H9 (cell line): Measurements from ENCODE around the gene SPOCD1. TPM values are rescaled to one million over a fixed set of nuclear protein-coding genes. Genes with fewer than 3 reads are reported as not detected.

Experiments used
- DNase-seq: peaks from one replicate; pipeline ENCODE4 v3.0.0-alpha.2; 2017
- H2AFZ ChIP-seq: one replicate; pipeline ENCODE4 v1.6.1; 2013; ENCODE audit warnings: mild to moderate bottlenecking, low read length, control low read depth, moderate library complexity
- H2AK5ac ChIP-seq: 2 replicates; pipeline ENCODE4 v1.6.1; 2013; ENCODE audit warnings: low read length, control low read depth, mixed read lengths; ENCODE audit not compliant: insufficient read length
- H2BK120ac ChIP-seq: one replicate; pipeline ENCODE4 v1.6.1; 2013; ENCODE audit warnings: low read depth, mild to moderate bottlenecking, low read length, control low read depth, inconsistent platforms; ENCODE audit not compliant: poor library complexity, severe bottlenecking
- H2BK12ac ChIP-seq: 2 replicates; pipeline ENCODE4 v1.6.1; 2013; ENCODE audit warnings: low read length, control low read depth, mixed read lengths, low read depth; ENCODE audit not compliant: insufficient read length
- H2BK15ac ChIP-seq: 2 replicates; pipeline ENCODE4 v1.6.1; 2013; ENCODE audit warnings: low read depth, low read length, control low read depth
- H2BK20ac ChIP-seq: one replicate; pipeline ENCODE4 v1.6.1; 2013; ENCODE audit warnings: low read depth, mild to moderate bottlenecking, low read length, control low read depth, inconsistent platforms; ENCODE audit not compliant: poor library complexity, severe bottlenecking
- H2BK5ac ChIP-seq: 2 replicates; pipeline ENCODE4 v1.6.1; 2013; ENCODE audit warnings: low read length, control low read depth, mixed read lengths; ENCODE audit not compliant: insufficient read length
- H3K14ac ChIP-seq: 2 replicates; pipeline ENCODE4 v1.6.1; 2013; ENCODE audit warnings: low read length, control low read depth; ENCODE audit not compliant: insufficient read depth
- H3K18ac ChIP-seq: 2 replicates; pipeline ENCODE4 v1.6.1; 2013; ENCODE audit warnings: low read depth, mild to moderate bottlenecking, mixed read lengths, low read length, control low read depth; ENCODE audit not compliant: insufficient read length
- H3K23ac ChIP-seq: 2 replicates; pipeline ENCODE4 v1.6.1; 2013; ENCODE audit warnings: low read length, control low read depth, mixed read lengths, low read depth; ENCODE audit not compliant: insufficient read length
- H3K23me2 ChIP-seq: 2 replicates; pipeline ENCODE4 v1.6.1; 2013; ENCODE audit warnings: low read depth, mild to moderate bottlenecking, mixed read lengths, low read length, control low read depth; ENCODE audit not compliant: insufficient read length, poor library complexity, severe bottlenecking
- H3K27ac ChIP-seq: 2 replicates; pipeline ENCODE4 v1.5.1; 2013; ENCODE audit warnings: low read length, control low read depth, mixed read lengths, low read depth; ENCODE audit not compliant: insufficient read length
- H3K27me3 ChIP-seq: 2 replicates; pipeline ENCODE4 v1.6.1; 2013; ENCODE audit warnings: low read length, control low read depth, inconsistent platforms; ENCODE audit not compliant: insufficient read depth
- H3K4ac ChIP-seq: 2 replicates; pipeline ENCODE4 v1.6.1; 2013; ENCODE audit warnings: low read depth, mild to moderate bottlenecking, control low read depth, inconsistent platforms, low read length, moderate library complexity
- H3K4me1 ChIP-seq: 2 replicates; pipeline ENCODE4 v1.6.1; 2013; ENCODE audit warnings: low read length, control low read depth, inconsistent platforms; ENCODE audit not compliant: insufficient read depth
- H3K4me2 ChIP-seq: 2 replicates; pipeline ENCODE4 v1.6.1; 2013; ENCODE audit warnings: low read length, control low read depth, mixed read lengths; ENCODE audit not compliant: insufficient read length, insufficient read depth
- H3K56ac ChIP-seq: 2 replicates; pipeline ENCODE4 v1.6.1; 2013; ENCODE audit warnings: low read depth, mild to moderate bottlenecking, mixed read lengths, low read length, control low read depth; ENCODE audit not compliant: insufficient read length
- H3K79me1 ChIP-seq: 2 replicates; pipeline ENCODE4 v1.6.1; 2013; ENCODE audit warnings: low read depth, mild to moderate bottlenecking, moderate library complexity, low read length, control low read depth, inconsistent platforms; ENCODE audit not compliant: insufficient read depth, poor library complexity, severe bottlenecking
- H3K79me2 ChIP-seq: 2 replicates; pipeline ENCODE4 v1.6.1; 2013; ENCODE audit warnings: low read length, control low read depth, inconsistent platforms; ENCODE audit not compliant: insufficient read depth
- H3K9ac ChIP-seq: 2 replicates; pipeline ENCODE4 v1.6.1; 2013; ENCODE audit warnings: low read length, control low read depth, mixed read lengths; ENCODE audit not compliant: insufficient read length; ENCODE audit errors: extremely low read depth
- H3K9me3 ChIP-seq: one replicate; pipeline ENCODE4 v1.6.1; 2013; ENCODE audit warnings: low read depth, low read length, inconsistent platforms; ENCODE audit not compliant: control insufficient read depth
- H3T11ph ChIP-seq: one replicate; pipeline ENCODE4 v1.6.1; 2013; ENCODE audit warnings: mild to moderate bottlenecking, low read length, control low read depth, inconsistent platforms
- H4K20me1 ChIP-seq: one replicate; pipeline ENCODE4 v1.6.1; 2013; ENCODE audit not compliant: control insufficient read depth, insufficient read length, insufficient read depth
- H4K5ac ChIP-seq: 2 replicates; pipeline ENCODE4 v1.6.1; 2013; ENCODE audit warnings: low read depth, mild to moderate bottlenecking, mixed read lengths, low read length, control low read depth; ENCODE audit not compliant: insufficient read length
- H4K8ac ChIP-seq: replicated peaks from 2 replicates; pipeline ENCODE4 v1.6.1; 2013; ENCODE audit warnings: low read length, control low read depth, mixed read lengths, low read depth; ENCODE audit not compliant: insufficient read length
- H4K91ac ChIP-seq: 2 replicates; pipeline ENCODE4 v1.6.1; 2013; ENCODE audit warnings: low read depth, mild to moderate bottlenecking, moderate library complexity, mixed read lengths, low read length, control low read depth; ENCODE audit not compliant: insufficient read length
- H3K27ac Mint-ChIP-seq, 3 experiments: 2 replicates in 2 of 3; 3 replicates in 1 of 3; pipeline ENCODE4 v1.8.0; 2020 to 2021; ENCODE audit warnings: mixed read lengths in 3 of 3, mild to moderate bottlenecking in 1 of 3, moderate library complexity in 1 of 3
- H3K27me3 Mint-ChIP-seq: 2 replicates; pipeline ENCODE4 v1.8.0; 2021; ENCODE audit warnings: low read depth, mild to moderate bottlenecking, moderate library complexity, mixed read lengths
- H3K36me3 Mint-ChIP-seq, 3 experiments: 2 replicates in 2 of 3; 3 replicates in 1 of 3; pipeline ENCODE4 v1.8.0; 2020 to 2021; ENCODE audit warnings: low read depth in 3 of 3, mixed read lengths in 3 of 3; ENCODE audit not compliant: insufficient read depth in 1 of 3
- H3K4me1 Mint-ChIP-seq, 2 experiments: 2 replicates each; pipeline ENCODE4 v1.8.0; 2020; ENCODE audit warnings: mixed read lengths in 2 of 2
- H3K4me3 Mint-ChIP-seq, 2 experiments: 2 replicates in 1 of 2; 3 replicates in 1 of 2; pipeline ENCODE4 v1.8.0; 2020 to 2021; ENCODE audit warnings: mild to moderate bottlenecking in 2 of 2, mixed read lengths in 2 of 2, moderate library complexity in 1 of 2
- H3K9me3 Mint-ChIP-seq, 2 experiments: 2 replicates in 1 of 2; 3 replicates in 1 of 2; pipeline ENCODE4 v1.8.0; 2020; ENCODE audit warnings: mild to moderate bottlenecking in 2 of 2, mixed read lengths in 2 of 2, moderate library complexity in 1 of 2
- WGBS: extraction: QIAGEN DNeasy Blood & Tissue Kit; methylation state at CpG from one replicate; pipeline ENCODE4 v1.1.7; 2013; ENCODE audit warnings: missing lambda C conversion rate, low lambda C conversion rate, mixed read lengths; ENCODE audit not compliant: insufficient read length; ENCODE audit errors: extremely low coverage; 5-methylcytosine and 5-hydroxymethylcytosine counted together
- total RNA-seq: library from RNA; stranded (reverse); gene quantifications from 2 replicates; pipeline ENCODE4 v1.2.1, GENCODE V29; 2021
- TF ChIP-seq, protein P1 (sequence below): fragments of 200-600 bp; sonication (generic); conservative IDR thresholded peaks from 3 replicates; pipeline ENCODE4 v1.8.0; 2021; ENCODE audit warnings: antibody characterized with exemption, mild to moderate bottlenecking

SPOCD1 gene
- total RNA-seq, 1 experiment from 2014 or later: 1.5 TPM

DNA sequence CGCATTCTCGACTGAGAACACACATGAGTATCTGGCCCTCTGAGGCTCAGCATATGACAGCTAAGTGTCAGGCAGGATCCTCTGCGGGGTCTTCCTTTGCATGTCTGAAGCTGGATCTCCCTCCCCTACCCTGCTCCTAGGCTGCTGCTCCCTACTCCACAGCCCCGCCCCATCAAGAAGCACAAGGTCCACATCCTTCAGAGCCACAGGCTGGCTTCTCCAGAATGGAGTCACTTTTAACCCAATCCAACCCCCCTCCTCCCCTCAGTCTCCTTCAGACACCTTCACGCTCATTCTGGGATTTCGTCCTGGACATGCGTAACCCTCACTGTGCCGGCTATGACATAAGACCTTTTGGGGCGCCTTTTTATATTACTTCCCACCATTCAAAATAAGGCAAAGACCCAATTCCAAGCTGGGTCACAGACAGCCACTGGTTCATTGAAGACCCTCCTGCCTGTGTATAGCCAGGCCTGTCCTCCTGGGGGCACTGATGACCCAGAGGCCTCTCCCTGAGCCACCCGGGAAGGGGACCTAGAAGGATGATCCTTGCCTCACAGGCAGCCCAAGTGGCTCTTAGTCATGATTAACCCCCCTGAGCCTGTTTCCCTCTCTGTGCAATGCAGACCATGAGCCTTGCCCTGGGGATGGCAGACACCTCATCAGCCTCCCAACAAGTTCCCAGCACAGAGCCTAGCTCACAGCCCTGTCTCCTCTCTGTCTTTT, 56.4 kb downstream of the SPOCD1 start:
- no peak overlapping the region for H2BK5ac ChIP-seq
- H2BK20ac ChIP-seq: no peak overlapping the region
- H2AFZ ChIP-seq: no peak overlapping the region
- H3K79me1 ChIP-seq: no peaks in the 10 kb centered on the region
- peak overlapping the region; percentile 67 to 82 for H3K4me3 Mint-ChIP-seq
- no peaks in the 10 kb centered on the region for H3K79me2 ChIP-seq
- H3K27me3 ChIP-seq: peaks cover 2% of the 10 kb centered on the region; the same call in 1 of the 2 replicates
- no peak overlapping the region for H3K9ac ChIP-seq
- H4K91ac ChIP-seq: no peak overlapping the region
- no peak overlapping the region for H2BK15ac ChIP-seq
- H2BK120ac ChIP-seq: no peak overlapping the region
- H4K20me1 ChIP-seq: no peaks in the 10 kb centered on the region
- H3K23ac ChIP-seq: no peak overlapping the region
- H4K8ac ChIP-seq: no peak overlapping the region
- H2BK12ac ChIP-seq: no peak overlapping the region
- H3K36me3 Mint-ChIP-seq: no peaks in the 10 kb centered on the region
- DNase-seq: no peak
- no peak overlapping the region for H4K5ac ChIP-seq
- no peak overlapping the region for H3K56ac ChIP-seq
- H3K4ac ChIP-seq: no peak overlapping the region
- no peaks in the 10 kb centered on the region for H3K9me3 ChIP-seq
- peak overlapping the region; percentile 34 for H3K4me2 ChIP-seq
- H3K18ac ChIP-seq: no peak overlapping the region
- H2AK5ac ChIP-seq: no peak overlapping the region
- peaks cover 10% of the 10 kb centered on the region for H3K23me2 ChIP-seq
- no peak overlapping the region for H3T11ph ChIP-seq
- peaks cover 6% of the 10 kb centered on the region; the same call in 1 of the 2 replicates for H3K4me1 ChIP-seq
- peaks cover 24% of the 10 kb centered on the region for H3K27me3 Mint-ChIP-seq
- no peak overlapping the region; the same call in 1 of the 2 replicates for H3K14ac ChIP-seq
- peaks cover 33 to 50% of the 10 kb centered on the region in 2 experiments for H3K4me1 Mint-ChIP-seq
- no peak overlapping the region for H3K27ac ChIP-seq
- TF ChIP-seq, protein P1, sequence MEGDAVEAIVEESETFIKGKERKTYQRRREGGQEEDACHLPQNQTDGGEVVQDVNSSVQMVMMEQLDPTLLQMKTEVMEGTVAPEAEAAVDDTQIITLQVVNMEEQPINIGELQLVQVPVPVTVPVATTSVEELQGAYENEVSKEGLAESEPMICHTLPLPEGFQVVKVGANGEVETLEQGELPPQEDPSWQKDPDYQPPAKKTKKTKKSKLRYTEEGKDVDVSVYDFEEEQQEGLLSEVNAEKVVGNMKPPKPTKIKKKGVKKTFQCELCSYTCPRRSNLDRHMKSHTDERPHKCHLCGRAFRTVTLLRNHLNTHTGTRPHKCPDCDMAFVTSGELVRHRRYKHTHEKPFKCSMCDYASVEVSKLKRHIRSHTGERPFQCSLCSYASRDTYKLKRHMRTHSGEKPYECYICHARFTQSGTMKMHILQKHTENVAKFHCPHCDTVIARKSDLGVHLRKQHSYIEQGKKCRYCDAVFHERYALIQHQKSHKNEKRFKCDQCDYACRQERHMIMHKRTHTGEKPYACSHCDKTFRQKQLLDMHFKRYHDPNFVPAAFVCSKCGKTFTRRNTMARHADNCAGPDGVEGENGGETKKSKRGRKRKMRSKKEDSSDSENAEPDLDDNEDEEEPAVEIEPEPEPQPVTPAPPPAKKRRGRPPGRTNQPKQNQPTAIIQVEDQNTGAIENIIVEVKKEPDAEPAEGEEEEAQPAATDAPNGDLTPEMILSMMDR: no peak; the same call in 2 of the 3 replicates
- no peaks in the 10 kb centered on the region for H3K9me3 Mint-ChIP-seq
- peak overlapping the region; percentile 34 to 83 (median 39); a peak in 4 of 7 replicates for H3K27ac Mint-ChIP-seq
- no CpG with 5 or more reads among the region's 10 CpGs for whole genome bisulfite sequencing
